Uterus (tissue), 2 donors: ENCODE results near the gene STARD8.

Source experiments
- POLR2A ChIP-seq, 2 donors: fragments of 450-650 bp; IDR thresholded peaks; one replicate each; pipeline ENCODE4 v1.6.1; 2016; ENCODE audit warnings: antibody characterized with exemption in 2 of 2, mild to moderate bottlenecking in 1 of 2, moderate library complexity in 1 of 2
- TF ChIP-seq, protein P1 (sequence below), 4 experiments: fragments of 200-600 bp in 2 of 4; fragments of 450-650 bp in 2 of 4; sonication (generic) in 2 of 4; IDR thresholded peaks; one replicate each; pipeline ENCODE4 v1.5.1; 2016 to 2019; ENCODE audit warnings: antibody characterized with exemption in 4 of 4, mild to moderate bottlenecking in 2 of 4, moderate library complexity in 1 of 4

DNA sequence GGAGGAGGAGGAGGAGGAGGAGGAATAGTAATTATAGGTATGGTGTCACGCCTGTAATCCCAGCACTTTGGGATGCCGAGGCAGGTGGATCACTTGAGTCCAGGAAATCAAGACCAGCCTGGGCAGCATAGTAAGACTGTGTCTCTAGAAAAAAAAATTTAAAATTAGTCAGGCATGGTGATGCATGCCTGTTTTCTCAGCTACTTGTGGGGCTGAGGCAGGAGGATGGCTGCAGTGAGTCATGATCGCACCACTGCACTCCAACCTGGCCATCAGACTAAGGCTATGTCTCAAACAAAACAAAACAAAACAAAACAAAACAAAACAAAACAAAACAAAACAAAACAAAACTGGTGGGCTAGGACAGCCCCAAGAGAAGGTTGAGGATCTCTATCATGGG is 3.0 kb downstream of the STARD8 start:
- TF ChIP-seq, protein P1, sequence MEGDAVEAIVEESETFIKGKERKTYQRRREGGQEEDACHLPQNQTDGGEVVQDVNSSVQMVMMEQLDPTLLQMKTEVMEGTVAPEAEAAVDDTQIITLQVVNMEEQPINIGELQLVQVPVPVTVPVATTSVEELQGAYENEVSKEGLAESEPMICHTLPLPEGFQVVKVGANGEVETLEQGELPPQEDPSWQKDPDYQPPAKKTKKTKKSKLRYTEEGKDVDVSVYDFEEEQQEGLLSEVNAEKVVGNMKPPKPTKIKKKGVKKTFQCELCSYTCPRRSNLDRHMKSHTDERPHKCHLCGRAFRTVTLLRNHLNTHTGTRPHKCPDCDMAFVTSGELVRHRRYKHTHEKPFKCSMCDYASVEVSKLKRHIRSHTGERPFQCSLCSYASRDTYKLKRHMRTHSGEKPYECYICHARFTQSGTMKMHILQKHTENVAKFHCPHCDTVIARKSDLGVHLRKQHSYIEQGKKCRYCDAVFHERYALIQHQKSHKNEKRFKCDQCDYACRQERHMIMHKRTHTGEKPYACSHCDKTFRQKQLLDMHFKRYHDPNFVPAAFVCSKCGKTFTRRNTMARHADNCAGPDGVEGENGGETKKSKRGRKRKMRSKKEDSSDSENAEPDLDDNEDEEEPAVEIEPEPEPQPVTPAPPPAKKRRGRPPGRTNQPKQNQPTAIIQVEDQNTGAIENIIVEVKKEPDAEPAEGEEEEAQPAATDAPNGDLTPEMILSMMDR (IDR thresholded peaks at IDR 0.05), result no peak
- no peak for TF ChIP-seq POLR2A (IDR thresholded peaks at IDR 0.05)
